NCI-H2107 (cell line): ENCODE data around the gene SIGLEC5.
A peak's percentile ranks its signal among the peaks of the same experiment; 100 is the strongest.

Source experiments
- DNase-seq: peaks from one replicate; lab custom pipeline; 2025; lab: John Stamatoyannopoulos, UW

SIGLEC5 gene

DNA sequence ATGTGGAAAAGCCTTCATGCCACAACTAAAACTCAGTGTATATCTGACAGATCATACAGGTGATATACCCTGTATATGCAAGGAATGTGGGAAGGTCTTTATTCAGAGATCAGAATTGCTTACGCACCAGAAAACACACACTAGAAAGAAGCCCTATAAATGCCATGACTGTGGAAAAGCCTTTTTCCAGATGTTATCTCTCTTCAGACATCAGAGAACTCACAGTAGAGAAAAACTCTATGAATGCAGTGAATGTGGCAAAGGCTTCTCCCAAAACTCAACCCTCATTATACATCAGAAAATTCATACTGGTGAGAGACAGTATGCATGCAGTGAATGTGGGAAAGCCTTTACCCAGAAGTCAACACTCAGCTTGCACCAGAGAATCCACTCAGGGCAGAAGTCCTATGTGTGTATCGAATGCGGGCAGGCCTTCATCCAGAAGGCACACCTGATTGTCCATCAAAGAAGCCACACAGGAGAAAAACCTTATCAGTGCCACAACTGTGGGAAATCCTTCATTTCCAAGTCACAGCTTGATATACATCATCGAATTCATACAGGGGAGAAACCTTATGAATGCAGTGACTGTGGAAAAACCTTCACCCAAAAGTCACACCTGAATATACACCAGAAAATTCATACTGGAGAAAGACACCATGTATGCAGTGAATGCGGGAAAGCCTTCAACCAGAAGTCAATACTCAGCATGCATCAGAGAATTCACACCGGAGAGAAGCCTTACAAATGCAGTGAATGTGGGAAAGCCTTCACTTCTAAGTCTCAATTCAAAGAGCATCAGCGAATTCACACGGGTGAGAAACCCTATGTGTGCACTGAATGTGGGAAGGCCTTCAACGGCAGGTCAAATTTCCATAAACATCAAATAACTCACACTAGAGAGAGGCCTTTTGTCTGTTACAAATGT lies 42.7 kb downstream of the SIGLEC5 start:
- no peak for DNase-seq

DNA sequence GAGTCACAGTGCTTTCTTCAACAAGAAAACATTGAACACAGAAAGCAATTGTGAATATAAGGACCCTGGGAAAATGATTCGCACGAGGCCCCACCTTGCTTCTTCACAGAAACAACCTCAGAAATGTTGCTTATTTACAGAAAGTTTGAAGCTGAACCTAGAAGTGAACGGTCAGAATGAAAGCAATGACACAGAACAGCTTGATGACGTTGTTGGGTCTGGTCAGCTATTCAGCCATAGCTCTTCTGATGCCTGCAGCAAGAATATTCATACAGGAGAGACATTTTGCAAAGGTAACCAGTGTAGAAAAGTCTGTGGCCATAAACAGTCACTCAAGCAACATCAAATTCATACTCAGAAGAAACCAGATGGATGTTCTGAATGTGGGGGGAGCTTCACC lies 43.4 kb downstream of the SIGLEC5 start:
- no peak for DNase-seq

DNA sequence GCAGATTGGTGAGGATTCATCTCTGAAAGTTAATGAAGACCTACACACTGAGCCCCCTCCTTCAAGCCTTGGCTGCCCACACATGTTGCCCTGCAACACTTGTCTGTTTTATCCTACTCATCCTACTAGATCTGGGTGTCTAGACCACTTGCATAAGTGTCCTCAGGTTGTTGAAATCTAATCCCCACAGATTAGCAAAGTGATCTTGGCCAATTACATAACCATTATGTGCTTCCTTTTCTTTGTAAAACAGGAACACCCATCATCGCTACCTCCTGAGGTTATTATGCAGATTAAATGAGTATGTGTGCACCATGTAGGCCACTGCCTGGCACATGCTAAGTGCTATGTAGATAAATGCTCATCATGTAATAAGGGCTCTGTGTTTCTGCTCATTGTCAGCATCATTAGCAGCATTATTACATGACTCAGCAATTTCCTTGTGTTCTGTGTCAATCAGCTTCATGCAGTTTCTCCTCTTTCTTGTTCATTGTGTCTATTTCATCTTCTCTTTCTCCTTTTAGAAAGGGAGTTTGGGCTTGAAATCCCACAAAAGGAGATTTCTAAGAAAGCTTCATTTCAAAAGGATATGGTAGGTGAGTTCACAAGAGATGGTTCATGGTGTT lies 44.0 kb downstream of the SIGLEC5 start:
- no peak for DNase-seq

DNA sequence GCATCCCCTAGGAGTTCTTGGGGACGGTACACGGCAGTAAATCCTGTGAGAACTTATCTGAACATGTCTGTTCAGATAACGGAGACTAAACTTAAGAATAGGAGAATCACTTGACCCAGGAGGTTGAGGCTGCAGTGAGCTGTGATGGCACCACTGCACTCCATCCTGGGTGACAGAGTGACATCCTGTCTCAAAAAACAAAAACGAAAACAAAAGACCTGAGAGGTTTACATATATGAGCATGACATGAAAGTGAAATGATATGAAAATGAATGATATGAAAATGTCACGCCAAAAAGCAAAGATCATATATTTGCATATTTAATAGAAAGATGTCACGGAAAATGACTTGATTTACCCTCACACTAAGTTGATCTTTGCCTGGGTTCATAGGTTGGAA lies 53.4 kb downstream of the SIGLEC5 start:
- DNase-seq, result no peak

DNA sequence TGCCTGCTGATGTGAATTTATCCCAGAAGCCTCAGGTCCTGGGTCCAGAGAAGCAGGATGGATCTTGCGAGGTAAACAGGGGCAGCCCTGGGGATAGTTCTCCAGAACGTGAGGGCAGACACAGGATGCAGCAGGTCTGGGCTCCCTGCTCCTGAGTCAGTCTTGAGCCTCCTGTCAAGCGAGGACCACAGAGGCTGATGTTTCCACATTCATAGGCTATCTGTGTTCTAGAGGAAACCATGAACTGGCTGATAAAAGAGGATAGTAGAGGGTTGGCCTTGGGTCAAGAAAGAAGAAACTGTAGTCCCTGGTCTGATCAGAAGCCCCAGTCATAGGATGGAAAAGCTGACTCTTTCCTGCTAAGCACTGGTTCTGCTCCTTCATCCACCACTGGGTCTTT lies 56.9 kb downstream of the SIGLEC5 start:
- DNase-seq, result no peak

DNA sequence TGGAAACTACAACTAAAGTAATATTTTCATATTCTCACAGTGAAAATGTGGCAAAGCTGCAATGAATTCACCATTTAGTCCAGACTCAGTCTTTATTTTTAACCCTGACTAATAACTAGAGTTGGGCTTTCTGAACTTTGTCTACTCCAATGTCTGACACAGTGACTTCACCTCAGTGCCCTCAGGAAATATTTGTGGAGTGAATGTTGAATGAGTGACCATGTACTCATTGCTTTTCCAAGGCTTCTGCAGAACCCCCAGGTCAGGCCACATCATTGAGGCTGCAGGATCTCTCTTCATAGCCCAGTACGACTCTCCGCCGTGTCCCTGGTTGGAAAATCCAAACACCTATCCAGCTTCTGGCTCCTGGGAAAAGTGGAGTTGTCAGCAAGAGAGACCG lies 57.3 kb downstream of the SIGLEC5 start:
- DNase-seq, result no peak

DNA sequence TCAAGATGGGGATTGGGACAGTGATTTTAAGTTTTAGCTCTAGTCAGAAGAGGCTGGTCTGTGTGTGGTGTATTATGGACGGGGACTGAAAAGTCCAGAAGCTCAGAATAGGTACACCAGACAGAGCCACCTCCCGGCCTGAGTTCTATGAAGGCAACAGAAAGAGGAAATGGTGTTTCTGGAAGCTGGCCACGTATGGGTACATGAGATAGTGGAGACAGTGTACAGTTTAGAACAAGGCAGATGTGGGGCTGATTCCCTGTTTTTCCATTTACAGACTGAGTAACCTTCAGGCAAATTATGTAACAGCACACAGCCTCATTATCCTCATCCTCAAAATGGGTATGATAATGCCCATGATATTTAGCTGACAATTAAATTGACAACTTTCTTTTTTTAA lies 57.8 kb downstream of the SIGLEC5 start:
- no peak for DNase-seq

DNA sequence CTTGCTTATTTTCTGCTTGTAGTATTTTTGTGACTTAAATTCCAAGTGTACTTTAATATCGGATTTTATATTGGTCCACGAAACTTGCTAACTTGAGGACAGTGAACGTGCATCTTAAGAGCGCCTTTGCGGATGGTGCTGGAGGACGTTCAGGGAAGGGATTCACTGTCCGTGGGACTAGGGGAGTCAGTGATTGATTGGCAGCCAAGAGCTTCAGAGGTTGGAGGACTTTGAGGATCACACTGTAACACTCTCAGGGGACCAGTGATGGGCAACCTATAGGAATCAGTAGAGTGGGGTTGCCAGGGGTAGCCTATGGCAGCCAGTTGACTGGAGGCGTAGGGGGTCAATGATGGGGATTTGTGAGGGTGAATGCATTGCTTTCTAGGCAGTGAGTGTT lies 58.6 kb downstream of the SIGLEC5 start:
- DNase-seq, result no peak

DNA sequence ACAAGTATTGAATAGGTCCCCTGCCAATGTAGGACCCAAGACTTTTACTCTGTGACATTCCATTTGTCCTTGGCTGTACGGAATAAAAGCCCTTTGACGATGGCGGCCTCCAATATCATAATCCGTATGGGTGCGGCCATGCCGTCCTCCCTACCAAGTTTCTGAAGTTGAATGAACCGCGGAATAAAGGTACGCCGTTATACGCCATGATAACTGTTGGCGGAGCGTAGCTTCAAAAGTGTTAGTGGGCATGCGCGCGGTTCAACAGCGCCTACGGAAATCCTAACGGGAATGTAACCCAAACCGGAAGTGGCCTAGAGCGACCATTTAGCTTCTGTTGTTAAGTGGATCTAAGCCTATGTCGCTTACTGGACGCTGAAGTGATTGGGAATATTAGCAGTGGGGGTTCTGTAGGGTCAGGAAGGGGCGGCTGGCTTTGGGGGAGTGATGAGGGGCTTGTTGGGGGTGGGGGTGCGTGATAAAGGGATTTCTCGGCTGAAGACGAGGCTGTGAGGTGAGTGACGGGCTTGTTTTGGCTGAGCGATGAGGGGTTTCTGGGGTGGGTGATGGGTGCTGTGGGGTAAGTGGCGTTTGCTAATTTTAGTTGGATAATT lies 59.1 kb downstream of the SIGLEC5 start, which contains the start of gene ZNF175:
TSS of gene ZNF175 (plus strand) at position 322 of the 614 bp plus-strand sequence. CDS start 2,047 bp downstream, outside the sequence.
- DNase-seq, result peak; percentile 92

DNA sequence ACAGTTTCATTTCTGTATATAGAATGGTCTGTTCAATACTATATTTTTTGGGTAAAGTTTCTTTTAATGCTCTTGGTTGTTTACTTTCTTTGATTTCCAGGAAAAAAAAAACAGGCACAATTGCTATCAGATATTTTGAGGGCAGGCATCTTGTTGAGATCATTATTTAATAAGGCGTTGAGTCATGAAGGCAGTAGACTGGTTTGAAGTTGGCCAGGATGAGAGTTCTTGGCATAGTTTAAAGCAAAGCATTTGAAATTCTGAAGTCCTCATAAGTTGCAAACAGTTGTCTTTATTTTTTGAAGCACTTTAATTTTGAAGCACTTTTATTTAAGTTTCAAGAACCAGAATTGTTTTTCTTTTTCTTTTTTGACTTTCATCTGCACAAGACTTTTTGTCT lies 61.7 kb downstream of the SIGLEC5 start:
- no peak for DNase-seq

DNA sequence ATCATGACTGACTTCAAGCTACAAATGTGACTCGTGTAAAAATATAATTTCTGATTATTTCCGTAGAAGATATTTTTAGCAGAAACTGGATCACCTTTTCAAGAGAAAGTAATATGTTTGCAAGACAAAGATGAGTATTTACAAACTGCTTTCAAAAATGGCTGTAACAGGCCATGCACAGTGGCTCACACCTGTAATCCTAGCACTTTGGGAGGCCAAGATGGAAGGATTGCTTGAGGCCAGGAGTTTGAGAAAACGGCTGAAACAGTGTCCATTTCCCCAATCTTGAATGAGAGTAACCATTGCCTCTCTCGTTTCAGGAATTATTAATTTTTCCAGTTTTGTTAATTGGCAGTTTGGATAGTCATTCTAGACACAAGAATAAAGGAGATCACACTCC lies 62.6 kb downstream of the SIGLEC5 start:
- no peak for DNase-seq

DNA sequence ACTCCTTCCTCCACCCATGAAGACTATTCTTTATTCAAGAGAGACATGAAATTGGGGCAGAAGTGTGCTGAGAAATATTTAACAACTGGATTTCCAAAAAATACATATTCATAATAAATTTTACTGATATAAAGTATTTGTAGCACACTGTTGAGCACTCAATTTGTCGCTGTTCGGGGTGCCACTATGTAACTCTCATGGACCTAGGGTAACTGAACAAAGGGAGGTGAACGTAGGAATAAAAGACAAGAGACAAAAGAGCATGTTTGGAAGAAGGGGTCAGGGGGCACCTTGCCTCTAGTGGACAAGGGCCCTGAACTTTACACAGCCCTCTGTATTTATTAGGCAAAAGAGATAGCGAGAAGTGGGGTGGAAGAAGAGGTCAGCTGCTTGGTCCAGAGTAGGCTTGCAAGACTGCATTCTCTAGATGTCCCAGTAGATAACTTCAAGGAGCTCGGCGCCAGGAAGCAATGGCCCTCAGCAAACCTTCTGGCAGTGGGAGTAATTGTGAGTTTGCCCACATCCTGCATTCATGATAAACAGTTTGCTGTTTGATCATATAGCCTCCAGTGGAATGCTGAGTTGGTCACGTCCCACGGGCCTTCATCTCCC lies 63.6 kb downstream of the SIGLEC5 start:
- DNase-seq, result no peak

DNA sequence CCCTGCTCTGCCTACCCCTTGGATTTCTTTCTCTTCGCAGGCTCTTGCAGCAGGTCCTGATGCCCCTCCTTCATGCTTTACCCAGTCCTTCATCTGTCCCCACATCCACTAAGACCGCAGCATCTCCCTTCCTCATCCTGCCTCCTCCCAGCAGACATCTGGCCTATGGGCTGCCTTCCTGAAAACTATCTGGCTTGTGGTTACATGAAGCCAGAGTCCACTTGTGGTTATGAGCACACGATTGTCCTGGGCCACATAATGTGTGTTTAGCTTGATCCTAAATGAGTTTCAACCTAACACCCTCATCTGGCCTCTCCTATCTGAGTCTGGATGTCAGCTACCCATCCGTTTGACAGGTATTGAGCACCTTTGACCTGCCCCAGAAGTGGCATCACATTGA lies 64.6 kb downstream of the SIGLEC5 start:
- no peak for DNase-seq

DNA sequence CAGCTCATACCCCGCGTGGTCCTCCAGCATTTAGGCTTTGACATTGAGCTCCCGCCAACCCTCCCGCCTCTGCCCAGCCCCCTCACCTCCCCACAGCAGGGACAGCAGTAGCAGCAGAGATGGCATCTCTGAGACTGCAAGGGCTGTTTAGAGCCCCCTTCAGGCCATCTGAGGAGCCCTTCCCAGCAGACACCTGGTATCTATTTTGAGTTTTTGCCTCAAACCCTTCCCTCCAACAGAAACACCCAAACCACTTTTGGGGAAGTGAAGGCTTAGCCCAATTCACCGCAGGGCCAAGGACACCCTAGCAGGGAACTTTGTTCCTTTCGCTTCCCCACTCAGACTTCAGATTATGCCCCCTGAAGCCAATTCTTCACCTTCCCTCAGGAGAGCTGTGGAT lies 65.4 kb downstream of the SIGLEC5 start:
- no peak for DNase-seq
